Ovary (tissue), 3 donors: ENCODE results near the gene SYVN1.

Source experiments
- CTCF ChIP-seq, 3 donors: fragments of 450-650 bp in 2 of 3; fragments of 200-600 bp in 1 of 3; IDR thresholded peaks; one replicate each; pipeline versions ENCODE4 v1.5.1 to v1.8.0; 2016 to 2022; ENCODE audit warnings: antibody characterized with exemption in 3 of 3, mild to moderate bottlenecking in 1 of 3
- EP300 ChIP-seq: sonication (generic); formaldehyde crosslinking; IDR thresholded peaks from one replicate; pipeline ENCODE4 v1.6.1; 2017; ENCODE audit warnings: antibody characterized with exemption
- POLR2A ChIP-seq: fragments of 450-650 bp; IDR thresholded peaks from one replicate; pipeline ENCODE4 v1.6.1; 2017; ENCODE audit warnings: antibody characterized with exemption, mild to moderate bottlenecking, moderate library complexity
- donor health status: DM: no; HTN: no; CAD: no.

GRCh38 chr11:65148657-65149056, 14.3 kb upstream of the SYVN1 start:
- no peak for TF ChIP-seq CTCF (IDR thresholded peaks at IDR 0.05)
- no peak for TF ChIP-seq POLR2A
- no peak for TF ChIP-seq EP300
